Subcutaneous adipose tissue (tissue), 4 donors: ENCODE measurements around the gene AKT2. TPM values are rescaled to one million over a fixed set of nuclear protein-coding genes. Genes with fewer than 3 reads are reported as not detected.

Experiments used
- CTCF ChIP-seq: fragments of 450-650 bp; IDR thresholded peaks from one replicate; pipeline ENCODE4 v1.5.1; 2016; ENCODE audit warnings: low read depth, mild to moderate bottlenecking, control low read depth, antibody characterized with exemption, moderate library complexity
- total RNA-seq, 4 donors: library from RNA; depleted of rRNA; stranded (reverse); fragments of >200 nt; gene quantifications; one replicate each; pipeline ENCODE4 v1.1.0, GENCODE V29; 2016

The AKT2 gene
- total RNA-seq, 4 donors from 2014 or later: 81.7 to 175 (median 93.9) TPM

- no peak for TF ChIP-seq CTCF
Measured at GRCh38 chr19:40242480-40242879, 42.7 kb downstream of the AKT2 start.

DNA sequence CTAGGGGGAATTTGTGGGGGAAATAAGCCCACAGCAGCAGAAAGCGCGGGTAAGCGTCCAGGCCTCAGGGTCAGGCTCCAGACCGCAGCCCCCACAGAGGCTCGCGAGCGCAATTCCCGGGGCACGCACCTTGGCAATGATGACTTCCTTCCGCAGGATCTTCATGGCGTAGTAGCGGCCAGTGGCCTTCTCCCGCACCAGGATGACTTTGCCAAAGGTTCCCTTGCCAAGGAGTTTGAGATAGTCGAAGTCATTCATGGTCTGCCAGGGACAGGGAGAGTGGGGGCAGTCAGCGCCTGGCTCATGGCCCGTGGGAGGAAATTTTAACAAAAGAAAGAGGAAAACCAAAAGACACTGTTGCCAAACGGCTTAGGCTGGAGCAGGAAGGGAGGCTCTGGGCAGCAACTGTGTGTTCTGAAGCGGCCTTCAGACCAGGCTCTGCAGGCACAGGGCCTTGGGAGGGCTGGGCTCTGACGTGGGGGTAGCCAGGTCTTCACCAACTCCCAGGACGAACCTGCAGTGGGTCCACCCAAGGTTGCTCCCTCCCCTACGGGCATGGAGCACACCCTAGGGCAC lies 43.2 kb downstream of the AKT2 start:
- TF ChIP-seq CTCF: no peak

DNA sequence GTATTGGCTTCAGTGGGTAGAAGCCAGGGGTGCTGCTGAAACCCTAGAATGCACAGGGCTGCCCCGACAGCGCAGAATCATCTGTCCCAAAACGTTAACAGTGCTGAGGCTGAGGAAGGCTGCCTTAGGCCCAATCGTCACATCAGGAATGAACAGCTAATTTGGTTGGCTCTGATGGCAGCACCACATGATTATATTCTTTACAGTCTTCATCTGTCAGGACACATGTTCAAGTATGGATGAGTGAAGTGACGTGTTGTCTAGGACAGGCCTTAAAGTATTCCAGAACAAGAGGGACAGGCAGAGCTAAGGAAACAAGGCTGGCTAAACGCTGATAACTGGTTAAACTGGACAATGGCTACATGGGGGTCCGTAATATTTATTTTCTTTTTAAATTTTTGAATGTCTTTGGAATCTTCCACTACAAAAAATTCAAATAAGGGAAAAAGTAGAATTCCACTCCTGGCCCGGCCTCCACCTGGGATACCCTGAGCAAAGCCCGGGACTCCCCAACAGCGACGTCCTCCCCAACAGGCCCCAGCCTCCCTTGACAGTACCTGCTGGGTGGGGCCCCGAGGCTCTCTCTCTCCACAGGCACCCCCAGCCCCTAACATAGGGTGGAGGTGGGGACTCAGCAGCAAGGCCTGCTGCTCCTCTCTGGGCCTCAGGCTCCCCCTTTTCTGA lies 43.9 kb downstream of the AKT2 start:
- TF ChIP-seq CTCF: no peak

DNA sequence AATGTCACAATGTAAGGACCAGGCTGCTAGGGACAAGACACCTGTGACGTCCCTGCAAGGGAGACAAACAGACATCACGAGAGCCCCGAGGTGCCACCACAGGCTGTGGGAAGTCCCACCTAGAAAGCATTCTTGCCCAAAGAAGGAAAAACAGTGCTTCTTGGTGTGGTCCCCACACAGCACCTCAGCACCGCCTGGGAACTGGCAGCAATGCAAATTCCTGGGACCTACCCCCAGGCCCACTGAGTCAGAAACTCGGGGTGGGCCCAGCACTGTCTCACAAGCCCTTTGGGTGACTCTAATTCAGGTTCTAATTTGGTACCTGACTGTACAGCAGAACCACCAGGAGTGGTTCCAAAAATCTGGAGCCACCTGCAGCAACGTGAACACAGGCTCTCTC lies 44.8 kb downstream of the AKT2 start:
- no peak for TF ChIP-seq CTCF

DNA sequence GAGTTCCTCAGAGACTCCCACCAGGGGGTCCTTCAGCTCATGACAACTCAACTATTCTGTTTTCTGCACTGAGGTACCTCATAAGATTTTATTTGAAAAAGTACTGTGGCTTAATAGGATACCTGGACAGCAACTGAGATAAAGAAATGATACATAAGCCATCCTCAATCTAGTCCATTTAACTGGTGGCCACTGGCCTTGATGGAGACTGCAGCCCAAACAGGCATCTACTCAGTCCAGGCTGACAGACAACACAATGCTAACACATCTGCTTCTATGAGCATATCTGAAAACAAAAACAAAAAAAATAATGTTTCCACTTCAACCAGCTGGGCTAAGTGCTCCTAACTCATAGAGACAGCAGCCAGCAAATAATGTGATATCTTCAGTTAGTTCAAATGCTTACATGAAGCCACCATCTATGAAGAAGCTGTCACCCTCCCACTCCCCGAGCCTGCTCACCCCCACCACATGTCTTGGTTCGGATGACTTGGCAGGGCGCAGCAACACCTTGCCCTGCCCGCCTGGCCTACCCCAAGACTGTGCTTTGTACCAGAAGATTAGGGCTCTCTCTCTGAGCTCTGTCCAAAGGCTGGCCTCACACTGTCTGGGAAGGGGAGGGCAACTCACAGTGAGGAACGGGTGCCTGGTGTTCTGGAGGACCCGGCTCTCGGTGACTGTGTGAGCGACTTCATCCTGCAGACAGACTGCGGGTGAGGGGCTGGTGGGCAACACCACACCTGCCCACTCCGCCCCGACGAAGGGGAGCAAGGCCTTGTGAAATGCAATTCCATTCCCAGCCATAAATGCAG lies 45.5 kb downstream of the AKT2 start:
- TF ChIP-seq CTCF: no peak

GRCh38 chr19:40238775-40239174 lies 46.4 kb downstream of the AKT2 start:
- no peak for TF ChIP-seq CTCF

- TF ChIP-seq CTCF: no peak
Measured at GRCh38 chr19:40237791-40238190, 47.4 kb downstream of the AKT2 start.
